HFFc6 (cell line): ENCODE results near the gene SPP2. TPM values are rescaled to one million over a fixed set of nuclear protein-coding genes. Genes with fewer than 3 reads are reported as not detected.

ENCODE experiments used
- DNase-seq: peaks from one replicate; pipeline ENCODE4 v3.0.0-alpha.2; 2018
- H3K27ac Mint-ChIP-seq: 2 replicates; pipeline ENCODE4 v1.8.0; 2020; ENCODE audit warnings: mild to moderate bottlenecking, mixed read lengths
- H3K27me3 Mint-ChIP-seq: 2 replicates; pipeline ENCODE4 v1.8.0; 2021; ENCODE audit warnings: mild to moderate bottlenecking, moderate library complexity, mixed read lengths; ENCODE audit not compliant: insufficient read depth
- H3K36me3 Mint-ChIP-seq: 2 replicates; pipeline ENCODE4 v1.8.0; 2021; ENCODE audit warnings: low read depth, mixed read lengths
- H3K4me1 Mint-ChIP-seq: 2 replicates; pipeline ENCODE4 v1.8.0; 2020; ENCODE audit warnings: low read depth, mixed read lengths
- H3K4me3 Mint-ChIP-seq: 2 replicates; pipeline ENCODE4 v1.8.0; 2020; ENCODE audit warnings: mild to moderate bottlenecking, moderate library complexity, mixed read lengths
- H3K9me3 Mint-ChIP-seq: 2 replicates; pipeline ENCODE4 v1.8.0; 2020; ENCODE audit warnings: mild to moderate bottlenecking, mixed read lengths
- CTCF ChIP-seq: fragments of 200-600 bp; sonication (generic); IDR thresholded peaks from 2 replicates; pipeline ENCODE4 v1.5.0; 2021; ENCODE audit warnings: antibody characterized with exemption, mild to moderate bottlenecking
- total RNA-seq, 6 experiments: library from RNA; stranded (reverse); fragmentation: NEBNext Ultra II Directional; extraction: Animal tissue kit (Norgen Biotek cat#: 25700); gene quantifications; 2 replicates in 1 of 6; 3 replicates in 5 of 6; pipeline ENCODE4 v1.2.3, GENCODE V29; 2021

SPP2 gene
- total RNA-seq, 6 experiments from 2014 or later = not detected

- H3K4me1 Mint-ChIP-seq = peaks cover 22% of the 10 kb centered on the region
- DNase-seq = no peak
- no peak overlapping the region for H3K27ac Mint-ChIP-seq
- H3K4me3 Mint-ChIP-seq = no peak overlapping the region
- TF ChIP-seq CTCF = no peak
- H3K9me3 Mint-ChIP-seq = peaks cover 6% of the 10 kb centered on the region; the same call in 1 of the 2 replicates
- H3K27me3 Mint-ChIP-seq = peaks cover 7% of the 10 kb centered on the region
- no peaks in the 10 kb centered on the region for H3K36me3 Mint-ChIP-seq
Measured at GRCh38 chr2:234029150-234029733, 21.3 kb upstream of the SPP2 start.

GRCh38 chr2:234031207-234031606, 19.3 kb upstream of the SPP2 start:
- Mint-ChIP-seq H3K27ac (no peak overlapping the region), H3K4me3 (no peak overlapping the region), H3K27me3 (peaks cover 7% of the 10 kb centered on the region), H3K4me1 (peaks cover 16% of the 10 kb centered on the region), H3K36me3 (no peaks in the 10 kb centered on the region), H3K9me3 (peaks cover 7% of the 10 kb centered on the region; the same call in 1 of the 2 replicates)
- no peak for DNase-seq
- no peak for TF ChIP-seq CTCF

GRCh38 chr2:234032279-234032856, 18.1 kb upstream of the SPP2 start:
- H3K27ac Mint-ChIP-seq = no peak overlapping the region
- DNase-seq = no peak
- H3K4me1 Mint-ChIP-seq = peaks cover 12% of the 10 kb centered on the region; the same call in 1 of the 2 replicates
- H3K27me3 Mint-ChIP-seq = peaks cover 7% of the 10 kb centered on the region
- H3K4me3 Mint-ChIP-seq = no peak overlapping the region
- no peaks in the 10 kb centered on the region for H3K36me3 Mint-ChIP-seq
- TF ChIP-seq CTCF = no peak
- peaks cover 7% of the 10 kb centered on the region; the same call in 1 of the 2 replicates for H3K9me3 Mint-ChIP-seq

GRCh38 chr2:234033174-234033573, 17.3 kb upstream of the SPP2 start:
- TF ChIP-seq CTCF = no peak
- Mint-ChIP-seq H3K27ac (no peak overlapping the region), H3K4me3 (no peak overlapping the region), H3K4me1 (peaks cover 12% of the 10 kb centered on the region; the same call in 1 of the 2 replicates), H3K36me3 (no peaks in the 10 kb centered on the region), H3K27me3 (peaks cover 5% of the 10 kb centered on the region), H3K9me3 (peaks cover 7% of the 10 kb centered on the region; the same call in 1 of the 2 replicates)
- no peak for DNase-seq

- Mint-ChIP-seq H3K9me3 (peaks cover 7% of the 10 kb centered on the region; the same call in 1 of the 2 replicates), H3K4me1 (peaks cover 12% of the 10 kb centered on the region; the same call in 1 of the 2 replicates), H3K4me3 (no peak overlapping the region), H3K27ac (no peak overlapping the region), H3K27me3 (peaks cover 5% of the 10 kb centered on the region), H3K36me3 (no peaks in the 10 kb centered on the region)
- no peak for DNase-seq
- no peak for TF ChIP-seq CTCF
Measured at GRCh38 chr2:234033885-234034284, 16.6 kb upstream of the SPP2 start.
